HepG2 (cell line): ENCODE data around the gene COL2A1. TPM values are rescaled to one million over a fixed set of nuclear protein-coding genes. Genes with fewer than 3 reads are reported as not detected.

Experiments used
- ARNTL ChIP-seq: sonication (generic); formaldehyde crosslinking; IDR thresholded peaks from 2 replicates; pipeline ENCODE4 v1.4.0; 2020; ENCODE audit warnings: mild to moderate bottlenecking, missing genetic modification reagents
- BRD4 ChIP-seq: sonication (generic); formaldehyde crosslinking; IDR thresholded peaks from 2 replicates; pipeline ENCODE4 v1.4.0; 2020; ENCODE audit warnings: missing genetic modification reagents
- CBX5 ChIP-seq: sonication (generic); formaldehyde crosslinking; IDR thresholded peaks from 2 replicates; pipeline ENCODE4 v1.4.0; 2020; ENCODE audit warnings: missing genetic modification reagents, borderline replicate concordance
- CHD2 ChIP-seq: IDR thresholded peaks from 2 replicates; pipeline ENCODE4 v1.6.1; 2011; ENCODE audit warnings: low read depth, low read length, improper control_type of control experiment
- DZIP1 ChIP-seq: sonication (generic); formaldehyde crosslinking; IDR thresholded peaks from 2 replicates; pipeline ENCODE4 v1.5.0; 2020; ENCODE audit warnings: mild to moderate bottlenecking, missing genetic modification reagents
- ELF1 ChIP-seq: sonication (generic); formaldehyde crosslinking; IDR thresholded peaks from 2 replicates; pipeline ENCODE4 v1.4.0; 2020; ENCODE audit warnings: missing genetic modification reagents
- KLF15 ChIP-seq: sonication (generic); formaldehyde crosslinking; IDR thresholded peaks from 2 replicates; pipeline ENCODE4 v1.8.1; 2023; ENCODE audit warnings: borderline replicate concordance, mild to moderate bottlenecking, inconsistent platforms, missing genetic modification reagents, mixed read lengths
- LBX2 ChIP-seq: sonication (generic); formaldehyde crosslinking; IDR thresholded peaks from 2 replicates; pipeline ENCODE4 v1.5.0; 2020; ENCODE audit warnings: missing genetic modification reagents, mild to moderate bottlenecking, borderline replicate concordance
- LCORL ChIP-seq, 2 experiments: fragments of 450-650 bp in 1 of 2; sonication (generic) in 1 of 2; formaldehyde crosslinking in 1 of 2; IDR thresholded peaks; 2 replicates each; pipeline versions ENCODE4 v1.5.0 to v1.6.1; 2017 to 2020; ENCODE audit warnings: antibody characterized with exemption in 1 of 2, missing genetic modification reagents in 1 of 2
- MATR3 ChIP-seq: sonication (generic); formaldehyde crosslinking; IDR thresholded peaks from 2 replicates; pipeline ENCODE4 v1.4.0; 2020; ENCODE audit warnings: missing genetic modification reagents
- NAIF1 ChIP-seq: sonication (generic); formaldehyde crosslinking; IDR thresholded peaks from 2 replicates; pipeline ENCODE4 v1.5.0; 2020; ENCODE audit warnings: mild to moderate bottlenecking, missing genetic modification reagents, borderline replicate concordance
- NFKBIZ ChIP-seq: IDR thresholded peaks from 2 replicates; pipeline ENCODE4 v1.6.1; 2018; ENCODE audit warnings: missing genetic modification reagents, missing compliant biosample characterization
- NR0B2 ChIP-seq: sonication (generic); formaldehyde crosslinking; IDR thresholded peaks from 2 replicates; pipeline ENCODE4 v1.4.0; 2020; ENCODE audit warnings: mild to moderate bottlenecking, missing genetic modification reagents
- SKI ChIP-seq: fragments of 450-650 bp; IDR thresholded peaks from one replicate; pipeline ENCODE4 v1.6.1; 2018; ENCODE audit warnings: mild to moderate bottlenecking; ENCODE audit not compliant: partially characterized antibody
- SRSF9 ChIP-seq: fragments of 200-400 bp; formaldehyde crosslinking; IDR thresholded peaks from 2 replicates; pipeline ENCODE4 v1.6.1; 2018; ENCODE audit warnings: borderline replicate concordance, mild to moderate bottlenecking, low read depth, low read length; ENCODE audit not compliant: insufficient read depth, poor library complexity, severe bottlenecking
- TBX2 ChIP-seq: sonication (generic); formaldehyde crosslinking; IDR thresholded peaks from 2 replicates; pipeline ENCODE4 v1.5.0; 2020; ENCODE audit warnings: missing genetic modification reagents, mild to moderate bottlenecking, borderline replicate concordance
- TRIM24 ChIP-seq: sonication (generic); formaldehyde crosslinking; IDR thresholded peaks from 2 replicates; pipeline ENCODE4 v1.8.0; 2022; ENCODE audit warnings: mild to moderate bottlenecking, missing genetic modification reagents
- ZBTB4 ChIP-seq: sonication (generic); formaldehyde crosslinking; IDR thresholded peaks from 2 replicates; pipeline ENCODE4 v1.4.0; 2020; ENCODE audit warnings: missing genetic modification reagents, mild to moderate bottlenecking, borderline replicate concordance
- ZBTB7A ChIP-seq: sonication (generic); formaldehyde crosslinking; IDR thresholded peaks from 2 replicates; pipeline ENCODE4 v1.8.0; 2022; ENCODE audit warnings: mild to moderate bottlenecking, missing genetic modification reagents
- ZNF614 ChIP-seq: IDR thresholded peaks from 2 replicates; pipeline ENCODE4 v1.6.1; 2018; ENCODE audit warnings: missing biosample characterization, missing genetic modification reagents, inconsistent platforms, borderline replicate concordance
- ZNF776 ChIP-seq: sonication (generic); formaldehyde crosslinking; IDR thresholded peaks from 2 replicates; pipeline ENCODE4 v1.4.0; 2020; ENCODE audit warnings: mild to moderate bottlenecking, missing genetic modification reagents
- ZNF878 ChIP-seq: sonication (generic); formaldehyde crosslinking; IDR thresholded peaks from 2 replicates; pipeline ENCODE4 v1.8.1; 2023; ENCODE audit warnings: mild to moderate bottlenecking, missing genetic modification reagents, moderate library complexity
- polyA plus RNA-seq, 8 experiments: library from polyadenylated mRNA; depleted of rRNA in 3 of 8; stranded (reverse) in 7 of 8; unstranded in 1 of 8; fragments of >200 nt; fragmentation: Illumina TruSeq in 4 of 8; extraction: Trizol in 4 of 8; gene quantifications; 2 replicates each; pipeline versions ENCODE4 v1.2.1 to v1.2.3, GENCODE V29; 2011 to 2016; ENCODE audit warnings: low read depth in 4 of 8, missing spikeins in 1 of 8, mixed read lengths in 1 of 8; ENCODE audit not compliant: insufficient read depth in 1 of 8
- total RNA-seq, 5 experiments: library from RNA; depleted of rRNA; stranded (reverse); fragments of >200 nt; fragmentation: Illumina TruSeq; extraction: Trizol; gene quantifications; 2 replicates each; pipeline ENCODE4 v1.2.3, GENCODE V29; 2016; ENCODE audit warnings: low read depth in 1 of 5

The COL2A1 gene
- total and polyA plus RNA-seq, 2 of the 13 experiments (the other 11 are each of a cell fraction or from before 2014, with no cell fraction given): 7.4 to 38.3 TPM

GRCh38 chr12:47949441-47950341 is 54.6 kb downstream of the COL2A1 start (continued):
- TF ChIP-seq MATR3 (CRISPR knock-in tag): no peak
- TF ChIP-seq KLF15 (CRISPR knock-in tag): no peak
- TF ChIP-seq CHD2: no peak
- TF ChIP-seq ZNF614 (CRISPR knock-in tag): peak; percentile 73
- TF ChIP-seq TRIM24 (CRISPR knock-in tag): no peak
- TF ChIP-seq SRSF9: no peak
- TF ChIP-seq LBX2 (CRISPR knock-in tag): no peak
- TF ChIP-seq BRD4 (CRISPR knock-in tag): no peak
- TF ChIP-seq ZBTB4 (CRISPR knock-in tag): no peak
- 0 out of 2 replicates have a peak, but pooled peaks have one; percentile 63 for TF ChIP-seq ZNF878 (CRISPR knock-in tag)
- TF ChIP-seq NR0B2: no peak
- no peak; the same call in 1 of the 2 replicates for TF ChIP-seq ZBTB7A
- TF ChIP-seq CBX5 (CRISPR knock-in tag): no peak
- TF ChIP-seq NAIF1 (CRISPR knock-in tag): peak; percentile 38; the same call in 1 of the 2 replicates
- TF ChIP-seq ZNF776 (CRISPR knock-in tag): no peak
- no peak for TF ChIP-seq ELF1 (CRISPR knock-in tag)
- TF ChIP-seq DZIP1 (CRISPR knock-in tag): no peak
- 0 out of 2 replicates have a peak, but pooled peaks have one; percentile 16 for TF ChIP-seq NFKBIZ (CRISPR knock-in tag)
- peak; percentile 44; the same call in 1 of the 2 replicates for TF ChIP-seq TBX2 (CRISPR knock-in tag)
- TF ChIP-seq LCORL (IDR thresholded peaks at IDR 0.05): no peak
- TF ChIP-seq LCORL (CRISPR knock-in tag; IDR thresholded peaks at IDR 0.05): peak; percentile 91
- peak; percentile 71 for TF ChIP-seq ARNTL (CRISPR knock-in tag)
- TF ChIP-seq SKI: no peak
